GM12892 (cell line): ENCODE data around the gene MZT2B.
"Not testable (repeated sequence)": the region's sequence is repeated elsewhere in the genome, so short reads cannot be mapped to it uniquely, and the experiment has no call there.

ENCODE experiments used
- POLR2A ChIP-seq: IDR thresholded peaks from 2 replicates; pipeline ENCODE4 v1.6.1; 2011; ENCODE audit warnings: low read depth, low read length, control low read depth
- POLR2AphosphoS5 ChIP-seq: IDR thresholded peaks from 2 replicates; pipeline ENCODE4 v1.6.1; 2011; ENCODE audit warnings: low read depth, low read length, control low read depth
- TAF1 ChIP-seq: IDR thresholded peaks from 2 replicates; pipeline ENCODE4 v1.6.1; 2011; ENCODE audit warnings: low read depth, mild to moderate bottlenecking, control low read depth, low read length, borderline replicate concordance

DNA sequence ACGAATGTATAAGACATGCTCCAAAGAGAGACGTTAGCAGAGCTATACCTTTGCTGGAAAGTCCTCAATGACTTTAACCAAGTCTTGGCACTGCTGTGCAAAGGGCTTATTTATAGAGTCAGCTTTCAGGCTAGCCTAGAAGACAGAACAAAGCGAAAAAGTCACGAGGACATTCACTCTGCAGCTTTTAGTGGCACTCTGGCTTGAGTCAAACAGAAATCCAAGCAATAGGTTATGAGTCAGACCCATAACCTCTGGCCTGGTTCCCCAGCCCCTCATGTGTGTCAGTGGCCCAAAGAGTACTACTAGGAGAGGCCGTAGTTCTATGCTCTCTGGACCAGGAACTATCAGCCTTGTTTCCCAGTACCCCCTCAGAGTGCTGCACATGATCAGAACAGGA lies 7.2 kb upstream of the MZT2B start:
- not testable (repeated sequence) for TF ChIP-seq POLR2AphosphoS5, POLR2A, TAF1
